NOMO-1 (cell line): Measurements from ENCODE around the gene FMO4.
"Not testable (repeated sequence)": the region's sequence is repeated elsewhere in the genome, so short reads cannot be mapped to it uniquely, and the experiment has no call there.

Experiments used
- DNase-seq, 2 experiments: peaks; one replicate each; lab custom pipeline; 2025; ENCODE audit not compliant: unreplicated experiment in 2 of 2; lab: John Stamatoyannopoulos, UW

The FMO4 gene

DNA sequence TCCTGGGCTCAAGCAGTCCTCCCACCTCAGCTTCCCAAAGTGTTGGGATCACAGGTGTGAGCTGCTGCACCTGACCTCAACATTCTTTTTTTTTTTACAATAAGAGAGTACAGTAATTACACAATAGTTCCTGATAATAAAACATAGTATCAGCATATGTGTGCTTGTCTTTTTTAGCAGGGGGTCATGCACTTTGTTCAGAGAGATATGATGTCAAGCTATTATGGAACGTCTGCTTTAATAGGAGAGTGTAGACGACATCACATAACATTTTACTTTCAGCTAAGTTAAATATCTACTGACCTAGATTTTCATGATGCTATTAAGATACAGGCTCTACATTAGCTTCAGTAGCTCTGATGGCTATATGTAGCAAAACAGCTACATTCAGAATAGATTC is 70.5 kb downstream of the FMO4 start:
- DNase-seq: no peak

DNA sequence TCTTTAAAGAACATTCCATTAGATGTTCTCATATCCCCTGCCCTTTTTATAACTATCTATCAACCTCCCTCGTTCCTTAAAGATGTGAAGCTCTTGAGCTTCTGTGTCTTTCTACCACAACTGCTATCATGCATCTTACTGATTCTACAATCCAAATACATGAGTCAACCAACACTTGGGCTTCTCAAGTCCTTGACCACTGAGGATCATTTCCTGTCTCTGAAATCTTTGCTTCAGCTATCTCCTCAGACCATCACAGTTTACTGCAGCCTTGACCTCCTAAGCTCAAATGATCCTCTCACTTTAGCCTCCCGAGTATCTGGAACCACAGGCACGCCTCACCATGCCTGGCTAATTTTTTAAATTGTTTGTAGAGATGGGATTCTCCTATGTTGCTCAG is 75.2 kb downstream of the FMO4 start:
- DNase-seq: no peak

DNA sequence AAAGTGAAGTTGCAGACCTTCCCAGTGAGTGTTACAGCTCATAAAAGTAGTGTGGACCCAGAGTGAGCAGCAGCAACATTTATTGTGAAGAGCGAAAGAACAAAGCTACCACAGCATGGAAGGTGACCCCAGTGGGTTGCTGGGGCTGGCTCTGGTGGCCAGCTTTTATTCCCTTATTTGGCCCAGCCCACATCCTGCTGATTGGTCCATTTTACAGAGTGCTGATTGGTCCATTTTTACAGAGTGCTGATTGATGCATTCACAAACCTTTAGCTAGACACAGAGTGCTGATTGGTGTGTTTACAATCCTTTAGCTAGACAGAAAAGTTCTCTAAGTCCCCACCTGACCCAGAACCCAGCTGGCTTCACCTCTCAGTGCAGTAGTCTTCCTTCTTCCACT is 76.8 kb downstream of the FMO4 start:
- DNase-seq: not testable (repeated sequence)
